CD4-positive, alpha-beta memory T cell (primary cell): Measurements from ENCODE around the gene MIB1. TPM values are rescaled to one million over a fixed set of nuclear protein-coding genes. Genes with fewer than 3 reads are reported as not detected.

Experiments
- CTCF ChIA-PET: fragments of 350-600 bp; sonication (Branson Sonifier 250); formaldehyde crosslinking; loops from one replicate; lab custom pipeline; 2021; ENCODE audit warnings: inconsistent platforms; ENCODE audit not compliant: partially characterized antibody; lab: Charles Lee
- POLR2A ChIA-PET: fragments of 350-600 bp; sonication (Branson Sonifier 250); formaldehyde crosslinking; loops from one replicate; lab custom pipeline; 2021; ENCODE audit not compliant: partially characterized antibody; lab: Charles Lee
- DNase-seq, 5 donors: peaks; one replicate each; pipeline versions ENCODE4 v3.0.0 to v3.0.0-alpha.2; 2020 to 2022; ENCODE audit warnings: mixed read lengths in 1 of 5
- H3K27ac ChIP-seq: one replicate; pipeline ENCODE4 v1.7.0; 2013; ENCODE audit warnings: low read depth, low read length
- H3K27me3 ChIP-seq: 2 replicates; pipeline ENCODE4 v1.7.0; 2013; ENCODE audit warnings: mild to moderate bottlenecking, low read length, moderate library complexity; ENCODE audit not compliant: insufficient read depth
- H3K36me3 ChIP-seq: 2 replicates; pipeline ENCODE4 v1.7.0; 2013; ENCODE audit warnings: mild to moderate bottlenecking, low read length, moderate library complexity; ENCODE audit not compliant: insufficient read depth
- H3K4me1 ChIP-seq: 2 replicates; pipeline ENCODE4 v1.7.0; 2013; ENCODE audit warnings: mild to moderate bottlenecking, low read length, moderate library complexity; ENCODE audit not compliant: insufficient read depth
- H3K4me3 ChIP-seq, 2 donors: one replicate each; pipeline ENCODE4 v1.7.0; 2013; ENCODE audit warnings: low read length in 2 of 2, mild to moderate bottlenecking in 1 of 2
- H3K9me3 ChIP-seq, 2 donors: one replicate each; pipeline ENCODE4 v1.7.0; 2013; ENCODE audit warnings: low read length in 2 of 2, control low read depth in 1 of 2; ENCODE audit not compliant: control insufficient read depth in 1 of 2
- H3K27ac Mint-ChIP-seq, 7 donors: one replicate each; pipeline ENCODE4 v1.8.0; 2020 to 2021; ENCODE audit warnings: mixed read lengths in 7 of 7, mild to moderate bottlenecking in 6 of 7, inconsistent platforms in 3 of 7, moderate library complexity in 3 of 7
- H3K27me3 Mint-ChIP-seq, 2 donors: one replicate each; pipeline ENCODE4 v1.8.0; 2020 to 2021; ENCODE audit warnings: mixed read lengths in 2 of 2
- H3K36me3 Mint-ChIP-seq, 2 donors: one replicate each; pipeline ENCODE4 v1.8.0; 2020 to 2021; ENCODE audit warnings: mixed read lengths in 2 of 2, inconsistent platforms in 1 of 2, mild to moderate bottlenecking in 1 of 2
- H3K4me1 Mint-ChIP-seq, 4 donors: one replicate each; pipeline ENCODE4 v1.8.0; 2020 to 2021; ENCODE audit warnings: mixed read lengths in 4 of 4, mild to moderate bottlenecking in 1 of 4
- H3K4me3 Mint-ChIP-seq, 8 donors: one replicate each; pipeline ENCODE4 v1.8.0; 2020 to 2021; ENCODE audit warnings: mixed read lengths in 8 of 8, mild to moderate bottlenecking in 7 of 8, moderate library complexity in 6 of 8, inconsistent platforms in 3 of 8
- H3K9me3 Mint-ChIP-seq, 8 donors: one replicate each; pipeline ENCODE4 v1.8.0; 2020 to 2021; ENCODE audit warnings: mixed read lengths in 8 of 8, mild to moderate bottlenecking in 5 of 8, inconsistent platforms in 3 of 8, moderate library complexity in 1 of 8
- intact Hi-C: fragments of 100-400 bp; cut with micrococcal nuclease; formaldehyde crosslinking; loops from one replicate; pipeline ENCODE4 v1.15.1; 2023
- polyA plus RNA-seq, 2 donors: library from polyadenylated mRNA; unstranded; fragments of 300-500 nt; fragmentation: Illumina TruSeq; gene quantifications; one replicate each; pipeline ENCODE4 v1.2.3, GENCODE V29; 2021
- total RNA-seq, 2 experiments: library from RNA; stranded (reverse); gene quantifications; one replicate each; pipeline ENCODE4 v1.2.3, GENCODE V29; 2021

Gene MIB1
- total and polyA plus RNA-seq, 4 experiments from 2014 or later: 6.7 to 39.0 (median 22.6) TPM

DNA sequence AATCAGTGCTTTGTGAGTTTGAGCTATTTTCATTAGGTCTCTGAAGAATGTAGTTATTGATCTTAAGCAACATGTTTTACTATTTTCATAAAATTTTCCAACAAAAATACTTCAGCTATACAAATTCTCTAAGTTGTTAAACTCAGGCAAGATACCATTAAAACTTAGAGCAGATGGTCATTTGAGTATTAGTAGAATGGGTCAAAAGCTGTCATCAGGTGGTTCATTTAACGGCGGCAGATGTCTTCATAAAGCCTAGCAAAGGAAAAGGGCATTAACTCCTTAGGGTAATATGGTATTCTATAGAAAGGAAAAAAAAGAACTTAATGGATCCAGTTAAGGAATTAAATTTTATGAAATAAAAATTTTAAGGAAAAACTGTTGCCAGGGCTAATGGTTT, 19.2 kb downstream of the MIB1 start:
- no peaks in the 10 kb centered on the region for H3K36me3 ChIP-seq
- POLR2A ChIA-PET: interaction anchor here (1.0 kb wide), 1 partner anchor 147 kb away, joined by 4 read pairs; the partner anchor contains the start of gene SNRPD1
- intact Hi-C loops: no loop called here
- Mint-ChIP-seq H3K4me1 (peaks cover 19 to 25% (median 21%) of the 10 kb centered on the region in 4 donors), H3K9me3 (no peaks in the 10 kb centered on the region), H3K4me3 (no peak overlapping the region), H3K27ac (peak overlapping the region in 1 of 7 donors; percentile 18), H3K27me3 (no peaks in the 10 kb centered on the region), H3K36me3 (peaks cover 0 to 2% of the 10 kb centered on the region in 2 donors)
- DNase-seq: no peak
- CTCF ChIA-PET: interaction anchor here (1.4 kb wide), 1 partner anchor 11 kb away, joined by 4 read pairs; no protein-coding TSS in a partner anchor
- peaks cover 6% of the 10 kb centered on the region for H3K4me1 ChIP-seq
- H3K27ac ChIP-seq: no peak overlapping the region
- no peaks in the 10 kb centered on the region for H3K27me3 ChIP-seq
- H3K4me3 ChIP-seq: no peak overlapping the region
- H3K9me3 ChIP-seq: no peaks in the 10 kb centered on the region

DNA sequence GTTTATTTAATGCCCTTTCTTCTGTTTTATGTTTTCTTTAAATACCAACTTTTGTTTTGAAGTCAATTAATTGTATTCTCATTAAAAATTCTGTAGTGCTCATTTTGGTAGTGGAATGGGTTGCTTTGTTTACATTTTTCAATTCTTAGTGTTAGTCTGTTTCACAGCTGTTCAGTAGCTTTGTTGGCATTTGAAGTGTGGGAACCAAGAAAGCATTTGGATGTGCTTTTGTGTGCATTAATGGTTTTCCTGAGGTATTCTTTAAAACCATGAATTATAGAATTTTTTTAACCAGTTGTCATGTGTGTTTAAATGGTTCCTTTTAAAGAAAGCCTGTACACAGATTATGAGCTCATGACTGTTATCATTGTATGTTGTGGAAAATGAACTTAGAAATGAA, 19.7 kb downstream of the MIB1 start:
- H3K27ac ChIP-seq: no peak overlapping the region
- ChIA-PET CTCF (interaction anchor here (1.4 kb wide), 1 partner anchor 12 kb away, joined by 4 read pairs; no protein-coding TSS in a partner anchor), POLR2A (interaction anchor here (1.0 kb wide), 1 partner anchor 148 kb away, joined by 4 read pairs; the partner anchor contains the start of gene SNRPD1)
- no peaks in the 10 kb centered on the region for H3K9me3 Mint-ChIP-seq
- peaks cover 16 to 22% (median 21%) of the 10 kb centered on the region in 4 donors for H3K4me1 Mint-ChIP-seq
- H3K36me3 Mint-ChIP-seq: peaks cover 2% of the 10 kb centered on the region in 2 donors
- H3K27me3 Mint-ChIP-seq: no peaks in the 10 kb centered on the region
- intact Hi-C loops: no loop called here
- H3K27ac Mint-ChIP-seq: peak overlapping the region in 1 of 7 donors; percentile 35
- no peaks in the 10 kb centered on the region for H3K27me3 ChIP-seq
- no peak for DNase-seq
- H3K4me3 ChIP-seq: no peak overlapping the region
- no peak overlapping the region for H3K4me3 Mint-ChIP-seq
- H3K9me3 ChIP-seq: no peaks in the 10 kb centered on the region
- peaks cover 6% of the 10 kb centered on the region for H3K4me1 ChIP-seq
- H3K36me3 ChIP-seq: no peaks in the 10 kb centered on the region

DNA sequence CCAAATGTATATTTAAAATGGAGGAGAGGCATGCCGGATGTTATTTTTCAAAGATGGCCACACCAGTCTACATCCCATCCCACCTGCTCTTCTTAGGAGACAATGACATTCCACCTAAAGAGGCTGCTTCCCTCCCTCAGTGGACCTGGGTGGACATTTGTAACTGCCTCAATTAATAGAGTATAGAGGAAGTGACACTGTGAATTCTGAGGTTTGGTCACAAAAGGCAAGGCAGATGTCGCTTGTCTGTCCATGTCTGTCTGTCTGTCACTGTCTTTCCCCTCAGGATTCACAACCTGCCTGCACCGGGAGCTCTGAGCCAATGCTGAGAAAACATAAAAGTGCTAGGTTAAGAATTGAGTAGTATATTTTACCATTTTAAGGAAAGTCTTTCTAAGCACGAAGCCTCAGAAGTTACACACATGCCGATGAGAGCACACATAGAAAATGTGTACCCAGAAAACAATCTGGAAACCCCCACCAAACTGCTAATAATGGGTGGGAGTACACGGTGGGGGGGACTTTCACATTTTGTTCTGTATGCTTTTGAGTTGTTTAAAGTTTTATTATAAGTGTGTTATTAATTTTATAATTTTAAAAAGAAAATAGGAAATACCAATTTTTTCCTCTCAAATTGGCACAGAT, 21.0 kb downstream of the MIB1 start:
- ChIA-PET CTCF (no interaction called here), POLR2A (no interaction called here)
- Histone ChIP-seq H3K36me3 (no peaks in the 10 kb centered on the region), H3K27ac (no peak overlapping the region), H3K9me3 (no peaks in the 10 kb centered on the region), H3K4me1 (peaks cover 6% of the 10 kb centered on the region), H3K27me3 (no peaks in the 10 kb centered on the region), H3K4me3 (no peak overlapping the region)
- DNase-seq: no peak
- Mint-ChIP-seq H3K9me3 (no peaks in the 10 kb centered on the region), H3K36me3 (peaks cover 12 to 14% of the 10 kb centered on the region in 2 donors), H3K27ac (no peak overlapping the region), H3K27me3 (no peaks in the 10 kb centered on the region), H3K4me3 (peak overlapping the region in 2 of 8 donors; percentile 0 to 7), H3K4me1 (peaks cover 16 to 25% (median 22%) of the 10 kb centered on the region in 4 donors)
- intact Hi-C loops: no loop called here

DNA sequence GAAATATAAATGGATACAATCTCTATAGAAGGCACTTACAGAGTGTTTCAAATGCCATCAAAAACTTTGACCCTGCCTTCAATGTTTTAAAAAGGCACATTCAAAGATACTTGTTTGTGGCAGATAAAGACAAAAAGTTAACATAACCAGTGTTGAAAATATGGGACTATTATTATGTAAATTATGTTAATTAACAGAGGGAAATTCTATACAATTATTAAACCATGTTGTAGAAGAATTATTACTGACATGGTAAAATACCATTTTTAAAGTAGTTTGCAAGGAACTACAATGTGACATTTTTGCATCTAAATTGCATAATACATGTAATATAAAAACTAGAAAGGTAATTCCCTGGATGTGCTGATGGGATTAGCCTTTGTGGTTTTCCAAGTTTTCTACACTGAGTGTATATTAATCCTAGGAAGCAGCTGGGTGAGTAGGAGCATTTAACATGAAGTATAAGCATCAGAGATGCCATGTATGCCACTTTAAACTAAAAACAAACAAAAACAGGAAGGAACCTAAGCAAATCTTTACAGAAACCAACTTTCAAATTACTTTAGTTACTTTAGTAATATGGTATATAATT, 21.7 kb downstream of the MIB1 start:
- no peaks in the 10 kb centered on the region for H3K36me3 ChIP-seq
- Mint-ChIP-seq H3K27me3 (no peaks in the 10 kb centered on the region), H3K36me3 (peaks cover 18 to 20% of the 10 kb centered on the region in 2 donors), H3K9me3 (no peaks in the 10 kb centered on the region), H3K4me3 (no peak overlapping the region), H3K4me1 (peaks cover 16 to 25% (median 22%) of the 10 kb centered on the region in 4 donors), H3K27ac (peak overlapping the region in 1 of 7 donors; percentile 38)
- H3K27me3 ChIP-seq: no peaks in the 10 kb centered on the region
- no peak for DNase-seq
- peaks cover 6% of the 10 kb centered on the region for H3K4me1 ChIP-seq
- intact Hi-C loops: no loop called here
- ChIA-PET CTCF (no interaction called here), POLR2A (no interaction called here)
- no peak overlapping the region for H3K27ac ChIP-seq
- no peak overlapping the region for H3K4me3 ChIP-seq
- H3K9me3 ChIP-seq: no peaks in the 10 kb centered on the region

DNA sequence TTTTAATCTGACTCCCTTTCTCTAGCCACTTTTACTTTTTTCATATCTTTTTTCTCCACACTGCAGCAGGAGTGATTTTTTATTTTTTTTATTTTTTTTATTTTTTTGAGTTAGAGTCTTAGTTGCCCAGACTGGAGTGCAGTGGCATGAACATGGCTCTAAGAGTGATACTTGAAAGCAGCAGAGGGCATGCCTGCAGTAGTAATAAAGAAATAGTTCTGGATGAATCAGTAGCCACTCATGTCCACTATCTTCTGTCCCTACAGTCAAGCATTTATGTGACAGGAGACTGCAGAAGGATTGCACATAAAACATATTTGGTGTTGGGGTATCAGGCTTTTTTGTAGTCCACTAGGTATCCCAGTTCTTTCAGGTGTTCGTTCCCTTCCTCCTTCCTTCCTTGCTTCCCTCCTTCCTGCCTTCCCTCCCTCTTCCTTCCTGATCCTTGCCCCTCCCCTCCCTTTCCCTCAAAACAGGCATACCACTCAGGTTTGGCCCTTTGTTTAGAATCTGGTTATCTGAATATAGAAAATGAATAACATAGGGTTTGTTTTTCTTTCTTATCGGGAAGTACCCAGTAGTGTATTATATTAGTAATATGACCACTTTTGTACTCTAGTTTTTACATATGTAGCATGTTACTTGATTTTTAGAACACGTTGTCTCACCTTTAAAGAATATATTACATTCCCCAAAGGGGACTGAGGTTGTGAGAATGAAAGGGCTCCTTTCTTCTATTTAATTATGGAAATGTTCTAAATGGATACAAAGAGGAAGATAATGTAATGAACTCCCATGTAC, 23.5 kb downstream of the MIB1 start:
- H3K36me3 ChIP-seq: no peaks in the 10 kb centered on the region
- no peak for DNase-seq
- H3K27ac ChIP-seq: no peak overlapping the region
- Mint-ChIP-seq H3K4me1 (peaks cover 16 to 26% (median 21%) of the 10 kb centered on the region in 4 donors), H3K27me3 (no peaks in the 10 kb centered on the region), H3K27ac (peak overlapping the region in 1 of 7 donors; percentile 51), H3K36me3 (peaks cover 28 to 30% of the 10 kb centered on the region in 2 donors), H3K4me3 (no peak overlapping the region), H3K9me3 (no peaks in the 10 kb centered on the region)
- H3K9me3 ChIP-seq: no peaks in the 10 kb centered on the region
- H3K4me1 ChIP-seq: peaks cover 6% of the 10 kb centered on the region
- H3K4me3 ChIP-seq: no peak overlapping the region
- intact Hi-C loops: no loop called here
- CTCF ChIA-PET: no interaction called here
- no peaks in the 10 kb centered on the region for H3K27me3 ChIP-seq
- POLR2A ChIA-PET: no interaction called here

DNA sequence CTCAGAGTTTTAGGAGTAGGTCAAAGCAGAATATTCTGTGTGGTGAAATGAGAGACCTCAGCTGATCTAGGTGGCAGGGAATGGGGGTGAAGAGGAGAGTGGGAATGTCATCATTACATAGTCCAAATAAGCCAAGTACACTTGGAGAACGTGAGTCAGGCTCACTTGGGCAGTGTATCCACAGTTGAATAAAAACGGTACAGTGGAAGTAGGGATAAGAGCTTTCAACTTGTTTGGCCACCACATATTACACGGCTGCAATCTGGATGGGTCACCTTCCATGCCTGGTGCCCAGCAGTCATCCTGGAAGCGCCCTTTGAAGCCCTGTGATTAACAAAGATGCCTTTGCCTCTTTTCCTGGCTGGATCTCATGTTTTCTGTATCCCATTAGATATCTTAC, 28.6 kb downstream of the MIB1 start:
- CTCF ChIA-PET: interaction anchor here (0.6 kb wide), 1 partner anchor 134 kb away, joined by 3 read pairs; no protein-coding TSS in a partner anchor
- Mint-ChIP-seq H3K9me3 (no peaks in the 10 kb centered on the region), H3K27ac (peak overlapping the region in 3 of 7 donors; percentile 25 to 74 (median 44)), H3K36me3 (peaks cover 44 to 48% of the 10 kb centered on the region in 2 donors), H3K4me1 (peaks cover 0 to 9% (median under 1%) of the 10 kb centered on the region in 4 donors), H3K27me3 (no peaks in the 10 kb centered on the region), H3K4me3 (no peak overlapping the region)
- Histone ChIP-seq H3K4me1 (no peaks in the 10 kb centered on the region), H3K27me3 (no peaks in the 10 kb centered on the region), H3K27ac (no peak overlapping the region), H3K9me3 (no peaks in the 10 kb centered on the region), H3K36me3 (no peaks in the 10 kb centered on the region), H3K4me3 (no peak overlapping the region)
- POLR2A ChIA-PET: no interaction called here
- intact Hi-C loops: no loop called here
- no peak for DNase-seq

DNA sequence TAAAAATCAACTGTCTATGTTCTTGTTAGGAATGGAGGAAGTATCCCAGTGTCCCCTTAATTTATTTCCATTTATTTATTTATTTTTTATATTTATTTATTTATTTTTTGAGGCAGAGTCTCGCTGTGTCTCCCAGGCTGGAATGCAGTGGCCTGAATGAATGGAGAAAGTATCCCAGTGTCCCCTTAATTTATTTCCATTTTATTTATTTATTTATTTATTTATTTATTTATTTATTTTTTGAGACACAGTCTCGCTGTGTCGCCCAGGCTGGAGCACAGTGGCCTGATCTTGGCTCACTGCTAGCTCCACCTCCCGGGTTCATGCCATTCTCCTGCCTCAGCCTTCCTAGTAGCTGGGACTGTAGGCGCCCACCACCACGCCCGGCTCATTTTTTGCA, 34.1 kb downstream of the MIB1 start:
- CTCF ChIA-PET: no interaction called here
- intact Hi-C loops: no loop called here
- POLR2A ChIA-PET: no interaction called here

More for the DNA sequence above, 34.1 kb downstream of the MIB1 start:
- H3K4me1 Mint-ChIP-seq: peaks cover 0 to 6% (median 0%) of the 10 kb centered on the region in 4 donors
- peaks cover 25 to 30% of the 10 kb centered on the region in 2 donors for H3K36me3 Mint-ChIP-seq
- H3K27ac Mint-ChIP-seq: no peak overlapping the region
- no peak for DNase-seq
- no peak overlapping the region for H3K4me3 Mint-ChIP-seq
- H3K27me3 Mint-ChIP-seq: no peaks in the 10 kb centered on the region
- Histone ChIP-seq H3K4me3 (no peak overlapping the region), H3K27me3 (no peaks in the 10 kb centered on the region), H3K36me3 (peaks cover 4% of the 10 kb centered on the region), H3K9me3 (no peaks in the 10 kb centered on the region), H3K4me1 (no peaks in the 10 kb centered on the region), H3K27ac (no peak overlapping the region)
- no peaks in the 10 kb centered on the region for H3K9me3 Mint-ChIP-seq
